GM19043 (cell line): ENCODE data around the gene DEPDC1B.
A peak's percentile ranks its signal among the peaks of the same experiment; 100 is the strongest.
"Not testable (repeated sequence)": the region's sequence is repeated elsewhere in the genome, so short reads cannot be mapped to it uniquely, and the experiment has no call there.

Experiments
- ATAC-seq: cut with Tn5 transposase; IDR thresholded peaks from one replicate; pipeline ENCODE4 v1.9.1; 2021; ENCODE audit warnings: low read depth; ENCODE audit not compliant: unreplicated experiment

The DEPDC1B gene

GRCh38 chr5:60700416-60700757, 421 bp upstream of the DEPDC1B start:
- ATAC-seq, result peak; percentile 19

GRCh38 chr5:60699288-60699608, 718 bp downstream of the DEPDC1B start:
- no peak for ATAC-seq

- no peak for ATAC-seq
These were observed 1.6 kb downstream of the DEPDC1B start for GRCh38 chr5:60698336-60698735.

- ATAC-seq, result no peak
These were observed 9.6 kb downstream of the DEPDC1B start for GRCh38 chr5:60690326-60690725.

GRCh38 chr5:60688980-60689379, 11.0 kb downstream of the DEPDC1B start:
- no peak for ATAC-seq

- ATAC-seq, result peak; percentile 79
These were observed 11.8 kb downstream of the DEPDC1B start for GRCh38 chr5:60687927-60688720.

- no peak for ATAC-seq
These were observed 13.8 kb downstream of the DEPDC1B start for GRCh38 chr5:60686157-60686556.

GRCh38 chr5:60685700-60686099, 14.3 kb downstream of the DEPDC1B start:
- ATAC-seq, result no peak

GRCh38 chr5:60685028-60685427, 14.9 kb downstream of the DEPDC1B start:
- no peak for ATAC-seq

- not testable (repeated sequence) for ATAC-seq
These were observed 18.0 kb downstream of the DEPDC1B start for GRCh38 chr5:60682007-60682406.

- ATAC-seq, result no peak
These were observed 20.1 kb downstream of the DEPDC1B start for GRCh38 chr5:60679816-60680215.

GRCh38 chr5:60677850-60678664, 21.9 kb downstream of the DEPDC1B start:
- ATAC-seq, result peak; percentile 64

GRCh38 chr5:60675286-60675685, 24.7 kb downstream of the DEPDC1B start:
- no peak for ATAC-seq

GRCh38 chr5:60674251-60675069, 25.5 kb downstream of the DEPDC1B start:
- ATAC-seq, result no peak

GRCh38 chr5:60673334-60673733, 26.6 kb downstream of the DEPDC1B start:
- ATAC-seq, result no peak

GRCh38 chr5:60672693-60673264, 27.2 kb downstream of the DEPDC1B start:
- no peak for ATAC-seq

GRCh38 chr5:60671899-60672692, 27.9 kb downstream of the DEPDC1B start:
- ATAC-seq, result no peak

GRCh38 chr5:60670749-60671148, 29.2 kb downstream of the DEPDC1B start:
- no peak for ATAC-seq

- no peak for ATAC-seq
These were observed 31.2 kb downstream of the DEPDC1B start for GRCh38 chr5:60668686-60669304.
